NCI-H460 (cell line): Measurements from ENCODE around the gene COLEC12. TPM values are rescaled to one million over a fixed set of nuclear protein-coding genes. Genes with fewer than 3 reads are reported as not detected.
"Not testable (repeated sequence)": the region's sequence is repeated elsewhere in the genome, so short reads cannot be mapped to it uniquely, and the experiment has no call there.

Experiments
- DNase-seq: peaks from one replicate; pipeline ENCODE4 v3.0.0-alpha.2; 2016; ENCODE audit warnings: low read depth; ENCODE audit errors: extremely low read depth
- total RNA-seq: library from RNA; depleted of rRNA; stranded (reverse); fragments of >200 nt; shearing (Covaris generic); gene quantifications from 2 replicates; pipeline ENCODE4 v1.2.3, GENCODE V29; 2014; rRNA removed

The COLEC12 gene
- total RNA-seq, 1 experiment from 2014 or later, result 0.05 TPM

- DNase-seq, result no peak
These were observed 202.6 kb downstream of the COLEC12 start for GRCh38 chr18:297936-298335.

DNA sequence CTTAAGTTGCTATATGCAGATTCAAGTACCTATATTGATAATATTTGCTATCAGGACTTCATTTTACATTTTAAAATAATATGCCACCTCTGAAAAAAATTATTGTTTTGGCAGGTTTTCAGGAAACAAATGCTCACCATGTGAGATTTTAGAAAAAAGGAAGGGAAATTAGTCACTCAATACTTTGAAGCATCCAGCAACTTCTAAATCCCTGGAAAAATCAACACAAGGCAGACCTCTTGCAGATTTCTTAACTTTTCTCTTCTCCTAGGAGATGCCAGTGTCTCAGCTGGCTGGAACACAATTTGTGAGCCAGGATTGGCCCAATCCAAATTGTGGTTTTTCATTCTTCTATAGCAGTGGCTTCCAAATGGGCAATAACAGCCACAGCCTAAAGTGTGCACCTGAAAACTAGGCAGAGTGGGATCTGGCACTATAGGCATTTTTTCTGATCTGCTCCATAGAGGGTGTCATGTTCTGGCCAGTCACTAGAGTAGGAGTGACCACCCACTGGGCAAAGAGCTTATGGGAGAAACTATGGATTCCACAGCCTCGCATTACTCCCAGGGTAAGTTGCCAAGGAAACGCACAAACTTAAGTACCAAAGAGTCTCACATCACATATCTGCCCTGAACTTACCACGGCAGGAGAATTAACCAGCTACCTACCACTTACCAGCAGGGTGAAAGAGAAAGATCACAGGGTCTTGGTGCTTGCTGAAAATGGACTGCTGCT, 204.6 kb downstream of the COLEC12 start:
- DNase-seq, result no peak

DNA sequence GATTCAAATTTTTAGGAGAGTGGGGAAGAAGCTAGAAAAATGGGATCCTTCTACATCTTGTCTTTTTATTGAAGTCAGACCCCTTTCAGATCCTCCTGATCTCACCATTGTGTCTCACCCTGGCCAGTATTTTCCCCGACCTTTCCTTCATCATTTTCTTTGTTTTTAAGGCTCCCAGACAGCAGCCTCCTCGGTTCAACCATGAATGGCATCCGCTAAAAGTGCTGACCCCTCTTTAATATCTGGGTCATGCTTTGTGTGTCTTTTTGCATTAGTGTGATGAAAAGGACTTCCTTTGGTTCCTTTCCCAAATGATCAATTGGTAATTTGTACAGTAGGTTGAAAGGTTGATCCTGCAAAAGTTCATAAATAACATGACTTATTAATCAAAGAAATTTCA, 205.9 kb downstream of the COLEC12 start:
- no peak for DNase-seq

DNA sequence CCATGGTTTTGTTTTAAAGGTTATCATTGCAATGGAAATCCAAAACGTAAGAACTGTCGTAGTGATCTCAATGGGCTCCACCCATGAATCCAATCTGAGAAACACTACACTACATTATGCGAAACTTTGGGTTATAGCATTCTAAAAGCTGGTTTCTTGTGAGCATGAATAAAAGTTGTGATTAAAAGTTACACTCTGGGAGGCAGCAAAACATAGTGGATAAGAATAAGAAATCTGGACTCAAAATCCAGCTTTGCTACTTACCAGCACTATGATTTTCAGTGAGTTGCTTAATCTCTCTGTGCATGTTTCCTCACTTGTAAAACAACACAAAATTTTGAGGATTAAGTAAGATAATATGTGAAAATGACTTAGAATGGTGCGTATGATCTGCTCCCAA, 207.0 kb downstream of the COLEC12 start:
- DNase-seq, result no peak

DNA sequence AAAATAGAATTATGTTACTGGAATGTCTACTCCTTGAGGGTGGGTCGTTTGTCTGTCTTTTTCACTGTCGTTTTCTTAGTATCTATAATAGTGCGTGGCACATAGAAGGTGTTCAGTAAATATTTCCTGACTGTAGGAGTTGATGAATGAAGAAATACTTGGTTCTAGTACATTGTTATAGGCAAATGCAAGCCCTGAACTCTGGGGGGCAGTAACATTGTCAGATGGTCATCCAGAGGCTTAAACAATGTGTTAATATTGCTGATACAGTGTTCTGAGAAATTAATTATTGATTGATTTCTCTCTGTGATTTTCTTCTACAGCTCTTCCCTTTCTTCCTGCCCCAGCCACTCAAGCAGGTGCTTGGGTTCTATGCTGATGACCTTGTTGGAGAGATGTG, 208.2 kb downstream of the COLEC12 start:
- no peak for DNase-seq

DNA sequence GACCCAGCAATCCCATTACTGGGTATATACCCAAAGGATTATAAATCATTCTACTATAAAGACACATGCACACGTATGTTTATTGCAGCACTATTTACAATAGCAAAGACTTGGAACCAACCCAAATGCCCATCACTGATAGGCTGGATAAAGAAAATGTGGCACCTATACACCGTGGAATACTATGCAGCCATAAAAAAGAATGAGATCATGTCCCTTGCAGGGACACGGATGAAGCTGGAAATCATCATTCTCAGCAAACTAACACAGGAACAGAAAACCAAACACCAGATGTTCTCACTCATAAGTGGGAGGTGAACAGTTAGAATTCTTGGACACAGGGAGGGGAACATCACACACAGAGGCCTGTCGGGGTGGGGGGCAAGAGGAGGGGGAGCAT, 210.5 kb downstream of the COLEC12 start:
- DNase-seq, result not testable (repeated sequence)

DNA sequence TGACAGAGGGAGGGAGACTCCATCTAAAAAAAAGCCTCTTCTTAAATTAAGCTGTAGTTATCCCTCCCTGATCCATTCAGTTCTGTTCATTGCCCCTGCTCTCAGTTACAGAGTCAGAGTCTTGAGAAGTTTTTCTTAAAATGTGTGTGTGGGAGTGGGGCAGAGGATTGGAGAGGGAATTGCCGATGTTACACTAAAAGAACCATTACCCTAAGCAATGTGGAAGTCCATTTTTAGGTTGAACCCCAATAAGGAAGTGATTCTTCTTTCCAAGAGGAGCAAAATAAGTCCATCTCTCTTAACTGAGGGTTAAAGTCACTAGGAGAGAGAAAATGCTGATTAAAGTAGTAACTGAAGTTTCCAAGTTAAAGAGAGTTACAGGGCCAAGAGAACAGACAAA, 211.5 kb downstream of the COLEC12 start:
- no peak for DNase-seq

DNA sequence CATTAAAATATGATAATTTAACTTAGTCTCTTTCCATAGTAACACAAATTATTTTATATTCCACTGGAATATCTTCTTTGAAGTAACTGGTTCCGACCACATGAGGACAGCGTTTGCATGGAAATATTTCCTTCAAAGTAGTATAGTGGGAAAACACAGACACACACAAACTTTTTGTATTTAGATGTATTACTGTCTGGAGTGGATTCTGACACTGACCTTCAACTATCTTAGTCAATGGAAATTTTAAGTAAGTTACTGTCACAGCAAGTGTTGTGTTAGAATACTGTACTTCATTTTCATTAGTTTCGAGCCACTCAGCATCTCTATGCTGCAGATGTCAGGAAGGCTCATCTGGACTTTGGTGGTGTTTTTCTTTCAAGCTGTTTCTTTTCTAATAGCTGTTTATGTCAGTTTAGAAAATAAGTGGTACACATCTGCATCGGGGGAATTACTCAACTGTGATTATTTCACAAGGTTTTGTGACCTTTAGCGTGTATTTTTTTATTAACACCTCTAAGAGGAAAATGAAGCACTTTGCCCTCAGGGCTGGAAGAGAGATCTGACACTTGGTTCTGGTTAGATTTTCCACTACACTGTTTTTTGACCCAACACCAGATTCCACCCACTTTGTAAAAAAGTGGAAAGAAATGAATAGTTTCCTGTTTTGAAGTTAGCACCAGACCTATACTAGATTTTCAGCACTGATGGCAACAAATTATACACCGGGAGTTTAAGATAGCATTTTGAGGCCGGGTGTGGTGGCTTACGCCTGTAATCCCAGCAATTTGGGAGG, 213.8 kb downstream of the COLEC12 start:
- no peak for DNase-seq

DNA sequence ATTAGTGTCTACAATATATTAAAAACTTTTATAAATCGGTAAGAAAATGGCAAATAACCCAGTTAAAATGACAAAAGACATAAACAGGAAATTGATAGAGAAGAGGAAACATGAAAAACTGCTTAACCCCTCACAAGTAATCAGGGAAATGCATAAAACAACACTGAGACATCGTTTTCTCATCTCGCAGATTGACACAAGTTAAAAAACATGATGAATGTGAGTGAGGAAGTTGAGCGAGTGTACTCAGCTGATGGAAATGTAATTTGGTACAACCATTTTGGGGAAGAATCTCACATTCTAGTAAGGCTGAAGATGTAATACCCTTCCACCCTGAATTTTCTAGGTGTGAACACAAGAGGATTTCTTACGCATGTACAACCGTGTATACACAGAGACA, 214.7 kb downstream of the COLEC12 start:
- no peak for DNase-seq

DNA sequence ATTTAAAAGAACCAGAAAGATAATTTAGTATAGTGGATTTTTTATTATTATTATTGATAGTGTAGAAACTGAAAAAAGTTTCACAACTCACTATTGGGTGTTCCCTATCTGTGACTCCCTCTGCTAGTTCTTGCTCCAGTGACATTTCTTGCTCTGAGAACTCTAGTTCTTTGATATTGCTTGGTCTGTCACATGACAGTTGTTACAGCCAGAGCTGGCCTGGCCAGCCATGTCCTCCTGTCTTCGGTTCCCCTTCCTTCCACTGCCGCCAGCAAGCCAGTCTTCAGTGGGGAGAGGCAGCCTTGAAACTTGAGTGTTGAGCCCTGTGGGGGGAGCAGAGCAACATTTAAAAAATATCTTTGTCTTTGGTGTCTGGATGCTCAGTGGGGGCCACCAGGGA, 225.0 kb downstream of the COLEC12 start:
- no peak for DNase-seq

DNA sequence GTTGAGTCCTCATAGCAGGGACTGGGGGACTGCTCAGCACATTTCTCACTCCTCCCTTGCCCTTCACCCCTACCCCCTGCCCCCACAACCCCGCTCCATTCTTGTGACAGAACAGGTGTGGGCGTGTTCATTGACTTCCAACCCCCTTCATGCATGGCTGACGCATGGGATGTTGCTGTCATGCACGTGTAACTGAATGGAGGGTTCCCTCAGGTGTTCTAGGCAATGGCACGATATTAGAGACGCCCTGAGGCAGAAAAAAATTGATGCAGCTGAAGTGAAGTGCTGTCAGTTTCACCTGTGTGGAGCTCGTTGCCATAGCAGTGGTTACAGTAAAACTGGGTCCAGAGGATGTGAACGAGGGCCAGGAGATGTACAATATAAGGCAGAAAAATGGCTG, 226.2 kb downstream of the COLEC12 start:
- DNase-seq, result no peak

- no peak for DNase-seq
These were observed 227.0 kb downstream of the COLEC12 start for GRCh38 chr18:273525-273924.

DNA sequence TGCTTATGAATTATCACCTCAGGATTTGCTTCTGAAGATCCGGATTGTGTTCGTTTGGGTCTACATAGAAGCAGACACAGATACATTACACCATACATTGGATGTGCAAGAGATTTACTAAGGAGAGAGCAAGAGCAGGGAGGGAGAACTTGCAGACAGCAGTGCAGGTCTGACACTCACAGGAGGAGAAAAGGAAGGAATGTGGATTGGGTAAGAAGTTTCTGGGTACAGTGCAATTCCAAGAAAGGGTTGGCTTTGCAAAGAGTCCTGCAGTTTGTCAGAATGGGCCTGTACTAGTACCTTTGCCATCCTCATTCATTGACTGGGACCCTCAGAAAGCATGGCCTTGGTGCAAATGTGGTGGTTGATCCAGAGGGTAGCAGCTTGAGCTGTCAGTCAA, 227.9 kb downstream of the COLEC12 start:
- no peak for DNase-seq

GRCh38 chr18:269480-270095, 230.9 kb downstream of the COLEC12 start:
- DNase-seq, result no peak

- peak; percentile 78 for DNase-seq
These were observed 232.6 kb downstream of the COLEC12 start, which contains the start of gene THOC1 for GRCh38 chr18:267688-268552. Gene THOC1 (minus strand): TSS chr18:268047. CDS start chr18:268019, 28 bp downstream.

- no peak for DNase-seq
These were observed 233.2 kb downstream of the COLEC12 start for GRCh38 chr18:267380-267687.

Other genes with a start within 250 kb of the COLEC12 start
- 43.0 and 55.6 TPM in 2 replicates for gene THOC1, start 232.7 kb downstream of the COLEC12 start, total RNA-seq
- gene CETN1, start 79.7 kb upstream of the COLEC12 start, total RNA-seq, result not detected in 2 replicates
- not detected in 2 replicates for gene CLUL1, start 96.3 kb upstream of the COLEC12 start, total RNA-seq
- 23.4 and 26.1 TPM in 2 replicates for gene TYMS, start 157.0 kb upstream of the COLEC12 start, total RNA-seq
- gene ENOSF1, start 211.9 kb upstream of the COLEC12 start, total RNA-seq, result 39.2 and 48.8 TPM in 2 replicates